ENCODE data around the gene CLEC16A.

The CLEC16A gene

DNA sequence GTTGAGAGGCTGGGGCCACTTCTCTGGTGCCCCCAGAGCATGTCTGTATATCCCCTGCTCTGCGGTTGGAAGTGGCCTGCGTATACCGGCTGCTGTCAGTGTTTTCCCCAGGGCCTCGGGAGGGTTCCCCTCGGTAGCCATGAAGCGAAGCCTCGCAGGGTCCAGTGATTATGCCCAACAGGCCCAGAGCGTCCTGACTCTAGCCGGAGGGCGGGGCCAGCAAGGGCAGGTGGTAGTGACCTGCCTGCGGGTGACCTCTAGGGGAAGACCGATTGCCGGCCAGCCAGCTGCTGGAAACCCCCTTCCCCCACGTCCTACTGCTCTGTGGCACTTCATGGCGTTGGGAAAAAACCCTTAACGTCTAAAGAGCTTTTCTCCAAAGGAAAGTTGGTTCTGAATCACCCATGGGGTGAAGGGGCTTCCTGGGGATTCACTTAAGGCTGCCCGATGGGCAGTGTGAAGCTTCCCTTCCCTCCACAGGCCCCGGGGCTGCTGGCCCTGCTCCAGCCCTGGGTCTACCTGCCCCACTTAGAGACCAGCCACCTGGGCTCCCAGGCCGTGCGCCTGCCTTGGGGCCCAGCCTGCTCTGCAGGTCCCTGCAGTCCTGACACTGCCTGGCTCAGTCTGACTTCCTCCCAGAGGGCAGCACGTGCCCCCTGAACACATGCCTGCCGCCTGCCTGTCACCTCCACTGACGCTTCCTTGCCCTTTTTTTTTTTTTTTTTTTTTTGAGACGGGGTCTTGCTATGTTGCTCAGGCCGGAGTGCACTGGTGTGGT, 238.9 kb downstream of the CLEC16A start:
- H3K4me3 ChIP-seq (ENCODE audit: low read depth, low read length), result no peak overlapping the region

DNA sequence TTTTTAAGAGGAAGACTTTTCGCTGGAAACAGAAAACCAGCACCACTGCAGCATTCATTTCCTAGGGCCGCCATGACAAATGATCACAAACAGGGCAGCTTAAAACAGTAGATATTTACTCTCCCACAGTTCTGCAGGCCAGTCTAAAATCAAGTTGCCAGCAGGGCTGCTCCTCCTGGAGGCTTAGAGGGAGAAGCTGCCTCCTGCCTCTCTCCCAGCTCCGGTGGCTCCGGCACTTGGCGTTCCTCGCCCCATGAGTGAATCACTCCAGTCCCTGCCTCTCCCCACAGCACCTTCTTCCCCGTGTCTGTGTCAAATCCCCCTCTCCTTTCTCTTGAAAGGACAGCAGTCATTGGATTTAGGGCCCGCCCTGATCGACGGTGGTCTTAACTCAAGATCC, 239.6 kb downstream of the CLEC16A start:
- H3K4me3 ChIP-seq (ENCODE audit: low read depth, low read length), result no peak overlapping the region

DNA sequence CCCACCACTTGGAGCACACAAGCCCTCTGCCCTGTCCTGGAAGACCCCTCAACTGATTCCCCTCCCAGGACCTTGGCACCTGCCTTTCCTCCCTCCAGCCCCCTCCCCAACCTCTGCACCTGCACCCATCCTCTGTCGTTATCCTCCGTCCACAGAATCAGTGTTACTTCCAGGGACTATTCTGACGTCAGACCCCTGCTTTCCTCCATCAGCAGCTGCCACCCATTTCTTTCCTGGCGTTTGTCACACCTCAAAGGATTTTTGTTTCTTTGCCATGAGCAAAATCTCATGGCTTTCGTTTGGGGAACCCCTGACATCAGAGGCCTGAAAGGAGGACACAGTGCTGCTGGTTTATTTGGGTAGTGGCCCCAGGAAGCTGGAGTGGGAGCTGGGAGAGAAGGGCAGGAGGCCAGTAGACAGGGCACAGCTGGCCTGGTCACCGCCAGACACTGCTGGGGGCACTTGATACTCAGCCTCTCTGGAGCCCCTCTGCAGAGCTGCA, 243.2 kb downstream of the CLEC16A start:
- H3K4me3 ChIP-seq (ENCODE audit: low read depth, low read length), result no peak overlapping the region

DNA sequence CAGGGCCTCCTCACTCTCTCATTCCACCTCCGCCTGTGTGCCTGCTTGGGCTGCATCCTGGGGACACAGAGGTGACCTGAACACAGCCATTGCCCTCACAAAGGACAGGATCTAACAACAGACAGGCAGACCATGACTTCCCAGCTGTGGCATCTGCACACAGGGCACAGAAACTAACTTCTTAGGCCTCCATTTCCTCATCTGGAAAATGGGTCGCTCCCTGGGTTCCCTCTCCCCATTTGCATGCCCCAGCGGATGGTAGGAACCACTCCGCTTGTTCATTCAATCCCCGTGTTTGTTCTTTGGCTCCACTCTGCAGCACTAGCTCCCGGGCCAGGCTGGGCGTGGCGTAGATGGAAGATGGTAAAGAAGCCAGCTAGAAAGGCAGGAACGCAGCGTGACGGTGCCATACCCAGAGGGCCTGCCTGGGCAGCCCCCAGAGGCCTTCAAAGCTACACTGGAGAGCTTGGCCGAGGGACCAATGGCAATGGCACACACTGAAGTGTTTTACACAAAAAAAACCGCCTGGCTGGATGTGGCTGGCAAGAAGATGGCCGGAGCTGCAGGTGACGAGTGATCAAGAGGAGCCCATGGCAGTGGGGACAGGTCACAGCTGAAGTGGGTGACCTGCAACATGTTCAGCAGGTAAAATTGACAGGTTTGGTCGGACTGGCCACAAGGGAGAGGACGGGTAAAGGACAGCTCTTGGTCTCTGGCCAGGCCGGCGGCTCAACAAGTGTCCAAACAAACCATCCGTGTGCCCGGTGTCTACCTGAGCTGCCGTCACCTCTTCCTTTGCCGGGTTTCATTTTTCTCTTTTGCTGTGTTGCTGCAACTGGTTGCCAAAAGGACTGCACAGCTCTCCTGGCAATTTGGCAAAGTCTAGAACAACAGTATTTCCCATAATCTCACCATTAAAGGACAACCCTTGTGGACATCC, 244.7 kb downstream of the CLEC16A start:
- H3K4me3 ChIP-seq (ENCODE audit: low read depth, low read length), result no peak overlapping the region

DNA sequence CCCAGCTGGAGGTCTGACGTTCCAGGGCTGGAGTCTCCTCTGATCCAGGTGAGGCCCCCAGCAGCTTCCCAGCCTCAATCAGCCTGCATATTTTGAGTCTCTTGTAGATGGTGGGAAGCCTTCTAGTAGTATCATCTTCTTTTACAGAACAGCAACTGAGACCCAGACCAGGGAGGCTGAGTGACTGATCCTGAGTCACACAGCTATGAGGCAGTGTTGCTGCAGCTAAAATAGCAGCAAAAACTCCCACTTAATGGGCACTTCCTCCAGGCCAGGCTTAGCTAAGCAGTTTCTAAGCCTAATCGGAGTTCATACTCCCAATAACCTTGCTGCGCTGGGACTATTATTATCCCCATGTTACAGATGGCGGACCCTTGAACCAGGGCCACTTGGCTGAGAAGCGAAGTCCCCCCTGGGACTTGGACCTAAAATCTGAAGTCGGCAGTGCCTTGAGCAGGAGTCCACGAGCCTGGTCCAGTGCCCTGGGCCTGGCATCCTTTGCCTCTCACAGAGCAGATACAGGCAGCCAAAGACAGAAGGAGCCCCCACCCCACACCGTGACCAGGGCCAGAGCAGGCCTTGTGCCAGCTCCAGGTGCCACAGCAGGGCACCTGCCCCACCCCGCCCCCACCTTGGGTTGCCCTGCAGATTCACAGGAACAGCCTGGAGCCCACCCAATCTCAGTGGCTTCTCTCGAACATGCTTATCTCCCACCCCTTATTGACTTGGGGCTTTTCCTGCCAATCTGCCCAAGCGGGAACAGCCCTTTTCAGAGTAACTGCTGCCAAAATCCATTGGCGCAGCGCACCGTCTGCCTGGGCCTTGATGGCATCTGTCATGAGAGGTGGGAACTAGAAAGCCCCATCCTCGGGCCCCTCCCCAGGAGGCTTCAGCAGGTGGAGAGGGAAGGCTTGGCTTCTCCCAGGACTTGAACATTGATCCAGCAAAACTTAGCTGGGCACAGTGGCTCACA, 246.5 kb downstream of the CLEC16A start:
- no peak overlapping the region for H3K4me3 ChIP-seq (ENCODE audit: low read depth, low read length)

DNA sequence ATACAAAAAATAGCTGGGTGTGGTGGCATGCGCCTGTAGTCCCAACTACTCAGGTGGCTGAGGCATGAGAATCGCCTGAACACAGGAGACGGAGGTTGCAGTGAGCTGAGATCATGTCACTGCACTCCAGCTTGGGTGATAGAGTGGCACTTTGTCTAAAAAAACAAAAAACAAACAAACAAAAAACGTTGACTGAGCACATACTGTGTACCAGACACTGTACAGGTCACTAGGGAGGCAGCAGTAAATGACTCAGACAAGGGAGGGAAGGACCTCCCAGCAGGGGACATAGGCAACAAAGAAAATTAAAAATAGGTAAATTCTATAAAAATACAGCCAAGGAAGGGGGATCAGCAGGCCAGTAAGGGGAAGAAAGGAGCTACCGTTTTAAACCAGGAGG, 247.3 kb downstream of the CLEC16A start:
- no peak overlapping the region for H3K4me3 ChIP-seq (ENCODE audit: low read depth, low read length)

DNA sequence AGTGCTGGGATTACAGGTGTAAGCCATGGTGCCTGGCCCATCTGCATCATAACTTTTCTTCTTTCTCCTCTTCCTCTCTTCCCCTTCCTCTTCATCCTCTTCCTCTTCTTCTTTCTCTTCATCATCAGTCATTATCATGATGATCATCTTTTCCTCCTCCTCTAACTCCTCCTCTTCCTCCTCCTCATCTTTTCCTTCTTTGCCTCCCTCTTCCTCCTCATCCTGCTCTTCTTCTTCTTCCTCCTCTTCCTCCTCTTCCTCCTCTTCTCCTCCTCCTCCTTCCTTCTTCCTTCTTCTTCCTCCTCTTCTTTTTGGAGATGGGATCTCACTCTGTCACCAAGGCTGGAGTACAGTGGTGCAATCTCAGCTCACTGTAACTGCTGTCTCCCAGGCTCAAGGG, 249.1 kb downstream of the CLEC16A start:
- H3K4me3 ChIP-seq (ENCODE audit: low read depth, low read length), result no peak overlapping the region

DNA sequence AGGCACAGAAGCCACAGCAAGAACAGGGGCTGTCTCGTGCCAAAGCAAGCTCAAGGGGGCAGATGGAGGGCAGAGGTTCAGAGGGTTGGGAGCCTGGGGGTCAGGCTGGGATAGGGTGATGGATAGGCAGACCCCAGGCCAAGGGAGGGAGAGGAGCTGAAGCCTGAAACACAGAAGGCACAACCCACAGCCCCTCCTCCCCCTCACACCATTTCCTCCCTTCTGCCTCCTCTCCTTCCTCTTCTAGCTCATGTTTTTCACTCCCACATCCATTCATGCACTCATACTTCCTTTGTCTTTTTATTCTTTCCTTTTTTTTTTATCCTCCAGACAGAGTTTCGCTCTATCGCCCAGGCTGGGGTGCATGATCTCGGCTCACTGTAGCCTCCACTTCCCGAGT, 250.5 kb downstream of the CLEC16A start:
- no peak overlapping the region for H3K4me3 ChIP-seq (ENCODE audit: low read depth, low read length)

DNA sequence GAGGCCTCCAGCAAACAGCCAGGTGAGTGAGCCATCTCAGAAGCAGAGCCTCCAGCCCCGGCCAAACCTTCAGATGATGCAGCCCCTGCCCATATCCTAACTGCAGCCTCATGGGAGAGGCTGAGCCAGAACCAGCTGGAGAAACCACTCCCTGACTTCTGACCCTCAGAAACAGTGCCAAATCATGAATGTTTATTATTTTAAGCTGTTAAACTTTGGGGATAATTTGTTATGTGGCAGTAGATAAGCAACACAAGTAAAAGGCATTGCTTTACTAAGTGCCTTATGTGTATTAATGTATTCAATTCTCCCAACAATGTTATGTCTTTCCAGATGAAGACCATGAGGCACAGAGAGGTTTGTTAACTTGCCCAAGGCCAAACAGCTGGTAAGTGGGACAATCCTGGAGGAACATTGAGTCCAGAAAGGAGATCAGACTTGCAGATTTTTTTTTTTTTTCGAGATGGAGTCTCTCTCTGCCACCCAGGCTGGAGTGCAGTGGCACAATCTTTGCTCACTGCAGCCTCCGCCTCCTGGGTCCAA, 252.0 kb downstream of the CLEC16A start:
- no peak overlapping the region for H3K4me3 ChIP-seq (ENCODE audit: low read depth, low read length)

DNA sequence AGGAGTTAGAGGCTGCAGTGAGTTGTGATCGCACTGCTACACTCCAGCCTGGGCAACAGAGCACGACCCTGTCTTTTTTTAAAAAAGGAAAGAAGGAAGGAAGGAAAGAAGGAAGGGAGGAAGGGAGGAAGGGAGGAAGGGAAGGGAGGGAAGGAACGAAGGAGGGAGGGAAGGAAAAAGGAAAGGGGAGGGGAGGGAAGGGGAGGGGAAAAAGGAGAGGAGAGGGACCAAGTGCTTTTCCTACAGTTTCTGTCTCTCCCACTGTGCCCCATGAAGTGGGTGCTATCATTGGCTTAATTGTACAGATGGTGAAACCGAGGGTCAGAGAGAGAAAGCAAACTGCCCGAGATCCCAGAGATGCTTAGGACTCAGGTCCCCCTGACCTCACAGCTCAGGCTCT, 254.0 kb downstream of the CLEC16A start:
- H3K4me3 ChIP-seq (ENCODE audit: low read depth, low read length), result no peak overlapping the region

DNA sequence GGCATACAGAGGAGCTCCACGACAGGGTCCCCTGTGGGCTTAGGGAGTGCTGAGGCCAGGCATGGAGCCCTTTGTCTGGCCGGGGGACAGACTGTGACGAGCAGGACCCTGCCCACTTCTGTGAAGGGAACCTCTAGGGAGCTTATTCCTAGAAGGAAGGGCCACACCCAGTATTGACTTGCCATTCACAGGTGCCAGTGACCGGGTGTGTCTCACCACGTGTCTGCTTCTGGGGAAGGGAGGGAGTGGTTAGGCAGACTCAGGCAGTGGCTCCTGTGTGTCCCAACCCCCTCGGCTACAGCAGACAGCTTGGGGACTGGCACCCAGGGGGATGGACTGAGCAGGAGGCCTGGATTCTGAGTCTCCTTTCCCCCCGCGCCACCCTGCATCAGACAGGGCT, 254.5 kb downstream of the CLEC16A start:
- no peak overlapping the region for H3K4me3 ChIP-seq (ENCODE audit: low read depth, low read length)

DNA sequence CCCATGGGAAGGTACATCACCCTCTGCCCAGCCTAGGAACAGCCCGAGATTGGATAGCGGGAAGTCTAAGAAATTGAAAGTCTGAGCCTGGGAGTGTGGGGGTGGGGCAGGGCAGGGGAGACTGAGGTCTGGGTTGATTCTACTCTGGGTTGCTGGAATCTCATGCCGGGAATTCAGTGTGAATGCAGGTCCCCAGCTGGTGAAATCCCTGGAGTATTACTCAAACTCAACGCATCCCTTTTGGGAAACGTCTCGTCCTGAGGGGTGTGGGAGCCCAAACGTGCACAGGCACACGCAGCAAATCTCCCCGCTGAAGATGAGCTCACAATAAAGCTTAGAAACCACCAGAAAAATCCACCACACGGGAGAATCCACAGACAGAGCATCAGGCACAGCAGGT, 256.2 kb downstream of the CLEC16A start:
- H3K4me3 ChIP-seq (ENCODE audit: low read depth, low read length), result no peak overlapping the region

DNA sequence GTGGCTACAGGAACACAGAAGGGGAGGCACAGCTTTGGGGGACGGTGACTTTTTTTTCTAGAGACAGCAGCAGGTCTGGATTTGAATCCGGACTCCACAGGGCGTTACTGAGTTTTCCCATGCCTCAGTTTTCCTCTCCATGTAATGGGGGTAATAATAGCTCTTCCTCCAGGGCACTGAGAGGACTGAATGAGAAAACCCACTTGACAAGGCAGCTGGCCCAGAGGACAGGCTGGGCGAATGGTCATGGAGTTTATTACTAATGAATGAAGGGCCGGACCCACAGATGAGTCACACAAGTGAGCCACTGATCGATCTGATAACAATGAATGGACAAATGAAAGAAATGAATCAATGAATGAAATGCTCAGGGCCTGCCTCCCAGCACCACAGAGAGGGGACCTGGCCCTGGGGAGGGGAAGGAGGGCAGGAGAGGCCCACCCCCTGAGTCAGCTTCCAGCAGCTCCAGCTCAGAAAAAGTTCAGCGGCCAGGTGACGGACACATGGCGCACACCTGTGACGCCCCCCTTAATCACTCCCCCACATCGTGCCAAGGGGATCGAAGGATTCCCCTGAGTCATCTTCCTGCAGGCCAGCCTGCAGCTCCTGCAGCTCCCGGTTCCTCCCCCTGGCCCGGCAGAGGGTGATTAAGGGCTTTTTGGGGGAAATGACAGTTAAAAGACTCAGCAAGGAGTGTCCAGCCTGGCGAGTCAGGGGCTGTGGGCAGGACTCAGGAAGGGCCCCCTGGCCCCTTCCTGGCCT, 257.3 kb downstream of the CLEC16A start:
- H3K4me3 ChIP-seq (ENCODE audit: low read depth, low read length), result no peak overlapping the region

DNA sequence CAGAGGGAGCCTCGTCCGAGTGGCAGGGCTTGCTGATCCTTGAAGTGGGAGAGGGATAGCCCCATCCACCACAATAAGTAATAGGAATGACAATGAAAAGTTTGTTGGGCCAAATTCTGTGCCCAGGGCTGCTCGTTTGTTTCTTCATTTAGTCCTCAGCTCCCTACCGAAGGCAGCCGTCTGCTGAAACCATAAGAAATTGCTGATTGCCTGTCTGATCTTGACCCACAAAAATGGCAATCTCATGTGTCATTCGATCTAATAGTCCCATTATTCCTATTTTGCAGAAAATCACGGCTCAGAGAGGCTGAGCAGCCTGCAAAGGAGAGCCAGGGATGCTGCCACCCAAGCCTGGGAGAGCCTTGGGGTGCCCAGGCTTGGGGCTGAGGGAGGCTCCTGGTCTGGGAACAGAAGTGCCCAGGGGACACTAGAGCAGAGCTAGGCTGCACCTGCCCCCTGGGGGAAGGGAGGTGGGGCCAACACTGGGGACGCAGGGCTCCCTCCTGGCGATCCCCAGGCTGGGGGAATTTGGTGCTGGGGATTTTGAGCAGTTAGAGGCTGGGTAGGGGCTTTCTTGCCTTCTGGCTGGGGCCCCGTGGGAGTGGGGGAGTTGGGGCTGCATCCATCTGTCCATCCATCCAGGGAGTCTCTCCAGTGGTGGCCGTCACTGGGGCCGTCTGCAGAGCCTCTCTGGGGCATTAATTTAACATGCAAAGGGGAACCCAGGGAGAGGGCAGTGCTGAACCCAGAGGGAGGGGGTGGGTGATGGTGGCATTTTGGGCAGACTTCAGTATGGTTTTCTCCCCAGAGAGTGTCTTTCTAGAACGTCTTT, 258.1 kb downstream of the CLEC16A start:
- no peak overlapping the region for H3K4me3 ChIP-seq (ENCODE audit: low read depth, low read length)

DNA sequence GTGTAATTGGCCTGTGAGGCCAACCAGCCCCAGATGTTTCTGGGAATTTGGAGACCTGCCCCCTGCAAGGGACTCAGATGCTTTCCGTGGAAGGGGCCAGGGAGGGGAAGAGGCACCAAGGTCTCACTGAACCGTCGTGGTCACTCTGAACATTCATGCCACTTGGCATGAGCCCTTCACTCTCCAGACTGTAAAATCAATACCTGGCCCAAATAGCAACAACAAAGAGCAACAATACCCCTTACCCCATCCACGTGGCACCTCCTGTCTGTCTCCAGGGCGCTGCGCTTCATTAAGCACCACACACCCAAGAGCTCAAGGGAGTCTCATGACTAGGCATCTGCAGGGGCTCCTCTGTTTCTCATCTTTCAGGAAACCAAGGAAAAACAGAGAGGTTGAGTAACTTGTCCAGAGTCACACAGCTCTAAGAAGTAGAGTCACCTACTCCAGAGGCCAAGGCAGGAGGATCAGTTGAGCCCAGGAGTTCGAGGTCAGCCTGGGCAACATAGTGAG, 258.8 kb downstream of the CLEC16A start:
- H3K4me3 ChIP-seq (ENCODE audit: low read depth, low read length), result no peak overlapping the region

DNA sequence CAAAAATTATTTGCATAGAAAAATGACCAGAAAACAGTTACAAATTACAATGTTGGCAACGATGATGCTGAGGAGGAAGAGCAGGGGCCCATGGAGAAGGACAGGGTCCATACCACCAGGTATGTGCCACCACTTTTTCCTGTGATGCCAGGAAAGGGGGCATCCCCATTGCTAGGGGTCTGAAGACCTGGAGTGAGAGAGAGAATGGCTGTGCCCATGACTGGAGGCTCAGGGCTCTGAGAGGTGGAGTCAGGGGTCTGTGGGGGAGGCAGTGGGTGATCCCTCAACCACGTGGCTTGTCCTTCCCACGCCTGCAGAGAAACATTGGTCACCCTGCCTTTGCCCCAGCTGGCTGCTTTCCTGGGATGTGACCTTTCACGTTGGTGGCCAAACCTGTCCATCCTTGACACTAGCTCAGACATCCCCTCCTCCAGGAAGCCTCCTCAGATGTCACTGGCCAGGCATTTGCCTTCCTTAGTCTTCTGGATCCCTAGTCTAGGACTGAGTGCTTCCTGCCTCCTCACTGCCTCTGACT, 260.2 kb downstream of the CLEC16A start:
- no peak overlapping the region for H3K4me3 ChIP-seq (ENCODE audit: low read depth, low read length)

DNA sequence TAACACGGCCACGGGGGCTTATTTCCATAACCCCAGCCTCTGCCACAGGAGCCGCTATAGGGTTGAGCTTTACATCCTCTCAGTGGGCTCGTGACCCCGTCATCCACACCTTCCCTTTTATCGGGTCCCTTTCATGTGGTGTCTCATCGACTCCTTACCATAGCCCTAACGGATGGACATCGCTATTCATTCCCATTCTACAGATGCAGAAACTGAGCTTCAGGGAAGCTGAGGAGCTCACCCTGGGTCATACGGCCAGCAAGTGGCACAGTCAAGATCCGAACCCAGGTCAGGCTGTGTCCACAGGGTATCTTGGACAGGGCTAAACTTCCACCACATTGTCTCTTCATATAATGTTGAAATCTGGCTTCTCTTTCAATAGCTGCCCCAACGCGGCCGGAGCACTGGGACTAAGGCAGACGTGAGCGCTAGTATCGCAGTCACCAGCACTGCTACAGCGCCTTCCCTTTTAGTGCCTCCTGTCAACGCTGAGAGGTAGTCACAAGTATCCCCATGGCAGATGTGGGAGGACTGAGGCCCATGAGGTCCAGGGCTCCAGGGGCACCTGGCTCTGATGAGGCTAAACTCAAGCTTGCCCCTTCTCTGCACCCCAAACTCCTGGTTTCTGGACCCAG, 260.8 kb downstream of the CLEC16A start:
- no peak overlapping the region for H3K4me3 ChIP-seq (ENCODE audit: low read depth, low read length)
